HepG2 (cell line): ENCODE results near the gene IFT122. TPM values are rescaled to one million over a fixed set of nuclear protein-coding genes. Genes with fewer than 3 reads are reported as not detected.

ENCODE experiments used
- ATAC-seq: fragments of 200-7000 bp; cut with Tn5 transposase; 3 replicates; pipeline ENCODE4 v1.9.1; 2020; ENCODE audit warnings: mild to moderate bottlenecking, moderate library complexity
- BruUV-seq: library from RNA; stranded (reverse); fragments of 400-500 nt; replicated peaks from 2 replicates; lab custom pipeline; 2021; lab: Mats Ljungman, UMichigan
- CTCF ChIA-PET: fragments of 300-600 bp; formaldehyde crosslinking; extraction: SDS; loops from one replicate; lab custom pipeline; 2021; ENCODE audit warnings: low total read pairs, inconsistent platforms, low intra/inter-chr PET ratio; lab: Yijun Ruan, JAX
- POLR2A ChIA-PET: fragments of 350-600 bp; sonication (Branson Sonifier 250); formaldehyde crosslinking; loops from one replicate; lab custom pipeline; 2020; ENCODE audit warnings: antibody characterized with exemption, inconsistent platforms; lab: Yijun Ruan, JAX
- DNase-seq: peaks from one replicate; pipeline ENCODE4 v3.0.0-alpha.2; 2015; ENCODE audit warnings: low spot score
- FAIRE-seq: peaks from 3 replicates; lab custom pipeline; 2011; peaks lifted over from hg19 to GRCh38; lab: Jason Lieb, UNC
- H2AFZ ChIP-seq: one replicate; pipeline ENCODE4 v1.6.1; 2011; ENCODE audit warnings: low read length, inconsistent platforms
- H3K27ac ChIP-seq: fragments of 300-600 bp; 3 replicates; pipeline ENCODE4 v1.8.0; 2011; ENCODE audit warnings: mixed run types, mild to moderate bottlenecking, mixed read lengths, low read length, inconsistent platforms; ENCODE audit not compliant: insufficient read depth; ENCODE audit errors: extremely low read length
- H3K27me3 ChIP-seq, 2 experiments: fragments of 200-600 bp in 1 of 2; 2 replicates in 1 of 2; 3 replicates in 1 of 2; pipeline versions ENCODE4 v1.6.0 to v1.8.0; 2011; ENCODE audit warnings: low read length in 2 of 2, mild to moderate bottlenecking in 2 of 2, moderate library complexity in 2 of 2, inconsistent platforms in 1 of 2; ENCODE audit not compliant: insufficient read depth in 2 of 2, control insufficient read depth in 1 of 2
- H3K36me3 ChIP-seq, 2 experiments: fragments of 200-600 bp in 1 of 2; replicated peaks in 1 of 2; 2 replicates in 1 of 2; 3 replicates in 1 of 2; pipeline versions ENCODE4 v1.5.1 to v1.8.0; 2011; ENCODE audit warnings: low read length in 2 of 2, inconsistent platforms in 1 of 2; ENCODE audit not compliant: insufficient read depth in 2 of 2, control insufficient read depth in 1 of 2
- H3K4me1 ChIP-seq: 2 replicates; pipeline ENCODE4 v1.5.1; 2012; ENCODE audit warnings: low read length, inconsistent platforms; ENCODE audit not compliant: insufficient read depth
- H3K4me2 ChIP-seq: 2 replicates; pipeline ENCODE4 v1.6.0; 2011; ENCODE audit warnings: low read depth, low read length, inconsistent platforms
- H3K4me3 ChIP-seq, 3 experiments: fragments of 200-600 bp in 1 of 3; sonication (generic), shearing (Covaris generic) in 1 of 3; replicated peaks in 1 of 3; 2 replicates each; pipeline ENCODE4 v1.5.1; 2011 to 2016; ENCODE audit warnings: low read length in 3 of 3, inconsistent platforms in 2 of 3, low read depth in 2 of 3, mild to moderate bottlenecking in 2 of 3, control low read depth in 1 of 3, mixed read lengths in 1 of 3; ENCODE audit not compliant: insufficient read depth in 1 of 3
- H3K79me2 ChIP-seq: one replicate; pipeline ENCODE4 v1.6.1; 2011; ENCODE audit warnings: low read length, inconsistent platforms; ENCODE audit not compliant: insufficient read depth
- H3K9ac ChIP-seq: 2 replicates; pipeline ENCODE4 v1.6.0; 2011; ENCODE audit warnings: mild to moderate bottlenecking, low read depth, low read length, inconsistent platforms; ENCODE audit not compliant: insufficient read depth
- H3K9me3 ChIP-seq: 2 replicates; pipeline ENCODE4 v1.5.1; 2012; ENCODE audit warnings: mild to moderate bottlenecking, low read length
- H4K20me1 ChIP-seq: 2 replicates; pipeline ENCODE4 v1.6.0; 2011; ENCODE audit warnings: inconsistent platforms, mild to moderate bottlenecking, low read length, moderate library complexity; ENCODE audit not compliant: insufficient read depth
- AFF4 ChIP-seq: sonication (generic); formaldehyde crosslinking; IDR thresholded peaks from 2 replicates; pipeline ENCODE4 v1.4.0; 2020; ENCODE audit warnings: missing genetic modification reagents
- ARID2 ChIP-seq: sonication (generic); formaldehyde crosslinking; IDR thresholded peaks from 2 replicates; pipeline ENCODE4 v1.8.1; 2022; ENCODE audit warnings: mild to moderate bottlenecking, missing genetic modification reagents, borderline replicate concordance
- ARID3A ChIP-seq: IDR thresholded peaks from 2 replicates; pipeline ENCODE4 v1.6.1; 2012; ENCODE audit warnings: low read depth, low read length, improper control_type of control experiment
- TCF12 ChIP-seq, 2 experiments: fragments of 450-650 bp in 1 of 2; sonication (generic) in 1 of 2; formaldehyde crosslinking in 1 of 2; IDR thresholded peaks; 2 replicates each; pipeline versions ENCODE4 v1.6.1 to v1.8.0; 2017 to 2022; ENCODE audit warnings: antibody characterized with exemption in 1 of 2, mild to moderate bottlenecking in 1 of 2, missing genetic modification reagents in 1 of 2, moderate library complexity in 1 of 2
- ZNF10 ChIP-seq: sonication (generic); formaldehyde crosslinking; IDR thresholded peaks from 2 replicates; pipeline ENCODE4 v1.4.0; 2020; ENCODE audit warnings: mild to moderate bottlenecking, low read depth, missing genetic modification reagents, borderline replicate concordance
- ZNF276 ChIP-seq: sonication (generic); formaldehyde crosslinking; IDR thresholded peaks from 2 replicates; pipeline ENCODE4 v1.4.0; 2020; ENCODE audit warnings: mild to moderate bottlenecking, low read depth, missing genetic modification reagents
- ZNF30 ChIP-seq: sonication (generic); formaldehyde crosslinking; IDR thresholded peaks from 2 replicates; pipeline ENCODE4 v1.5.0; 2020; ENCODE audit warnings: mild to moderate bottlenecking, missing genetic modification reagents
- ZNF574 ChIP-seq: sonication (generic); formaldehyde crosslinking; IDR thresholded peaks from 2 replicates; pipeline ENCODE4 v1.4.0; 2020; ENCODE audit warnings: missing genetic modification reagents
- ZNF709 ChIP-seq: sonication (generic); formaldehyde crosslinking; IDR thresholded peaks from 2 replicates; pipeline ENCODE4 v1.5.0; 2020; ENCODE audit warnings: mild to moderate bottlenecking, missing genetic modification reagents
- ZSCAN5A ChIP-seq: sonication (generic); formaldehyde crosslinking; IDR thresholded peaks from 2 replicates; pipeline ENCODE4 v1.8.0; 2022; ENCODE audit warnings: mild to moderate bottlenecking, missing genetic modification reagents, borderline replicate concordance
- WGBS: methylation state at CpG from one replicate; pipeline ENCODE4 v1.1.6; 2017; ENCODE audit warnings: low lambda C conversion rate; 5-methylcytosine and 5-hydroxymethylcytosine counted together
- in situ Hi-C: cut with HindIII; loops from 2 replicates; pipeline ENCODE4 v1.10.0; 2017; ENCODE audit warnings: low pct_unique_long_range_greater_than_20kb; ENCODE audit not compliant: extremely low pct_ligation_motif_present
- intact Hi-C: fragments of 100-400 bp; cut with micrococcal nuclease; formaldehyde crosslinking; loops from one replicate; pipeline ENCODE4 v1.10.0; 2022; ENCODE audit not compliant: unreplicated experiment
- polyA plus RNA-seq, 8 experiments: library from polyadenylated mRNA; depleted of rRNA in 3 of 8; stranded (reverse) in 7 of 8; unstranded in 1 of 8; fragments of >200 nt; fragmentation: Illumina TruSeq in 4 of 8; extraction: Trizol in 4 of 8; gene quantifications; 2 replicates each; pipeline versions ENCODE4 v1.2.1 to v1.2.3, GENCODE V29; 2011 to 2016; ENCODE audit warnings: low read depth in 4 of 8, missing spikeins in 1 of 8, mixed read lengths in 1 of 8; ENCODE audit not compliant: insufficient read depth in 1 of 8
- total RNA-seq, 5 experiments: library from RNA; depleted of rRNA; stranded (reverse); fragments of >200 nt; fragmentation: Illumina TruSeq; extraction: Trizol; gene quantifications; 2 replicates each; pipeline ENCODE4 v1.2.3, GENCODE V29; 2016; ENCODE audit warnings: low read depth in 1 of 5

Gene IFT122
- total and polyA plus RNA-seq, 2 of the 13 experiments (the other 11 are each of a cell fraction or from before 2014, with no cell fraction given), result 10.1 to 10.3 TPM

GRCh38 chr3:129446926-129447325 lies 6.9 kb downstream of the IFT122 start:
- no peak overlapping the region for H3K9ac ChIP-seq
- DNase-seq (no peak), FAIRE-seq (no peak), ATAC-seq (no peak)
- H3K4me1 ChIP-seq, result peaks cover 24% of the 10 kb centered on the region
- TF ChIP-seq AFF4 (CRISPR knock-in tag), result no peak
- no peak for TF ChIP-seq ZNF30
- TF ChIP-seq ZNF276 (CRISPR knock-in tag), result no peak
- no peak for TF ChIP-seq ZNF709 (CRISPR knock-in tag)
- TF ChIP-seq ARID2 (CRISPR knock-in tag), result no peak
- no peak for TF ChIP-seq ARID3A
- TF ChIP-seq ZSCAN5A (CRISPR knock-in tag), result no peak
- no peak for TF ChIP-seq TCF12 (IDR thresholded peaks at IDR 0.05)
- TF ChIP-seq TCF12 (CRISPR knock-in tag; IDR thresholded peaks at IDR 0.05), result no peak
- no peak for TF ChIP-seq ZNF574 (CRISPR knock-in tag)
- no peak for TF ChIP-seq ZNF10
- WGBS, result 60% methylated on average over 1 of the region's 1 CpG
- H3K4me3 ChIP-seq, result no peak overlapping the region
- no peak overlapping the region for H3K4me2 ChIP-seq
- no peaks in the 10 kb centered on the region for H3K27me3 ChIP-seq
- POLR2A ChIA-PET, result no interaction called here
- H3K36me3 ChIP-seq, result no peaks in the 10 kb centered on the region
- no peaks in the 10 kb centered on the region for H4K20me1 ChIP-seq
- CTCF ChIA-PET, result no interaction called here
- BruUV-seq, result no TSS peak
- in situ Hi-C loops, result no loop called here
- no peaks in the 10 kb centered on the region for H3K9me3 ChIP-seq
- no peak overlapping the region for H3K27ac ChIP-seq
- H2AFZ ChIP-seq, result no peak overlapping the region
- H3K79me2 ChIP-seq, result no peaks in the 10 kb centered on the region
- intact Hi-C loops, result no loop called here
